H7 (cell line): ENCODE results near the gene PLCL2. TPM values are rescaled to one million over a fixed set of nuclear protein-coding genes. Genes with fewer than 3 reads are reported as not detected.
A peak's percentile ranks its signal among the peaks of the same experiment; 100 is the strongest.

Experiments
- DNase-seq: peaks from one replicate; pipeline ENCODE4 v3.0.0; 2012
- H3K27me3 ChIP-seq: 2 replicates; pipeline ENCODE4 v1.6.0; 2011; ENCODE audit warnings: mild to moderate bottlenecking, low read length; ENCODE audit not compliant: control insufficient read depth, insufficient read depth
- H3K36me3 ChIP-seq: replicated peaks from 2 replicates; pipeline ENCODE4 v1.5.1; 2011; ENCODE audit warnings: low read length; ENCODE audit not compliant: control insufficient read depth, insufficient read depth
- H3K4me3 ChIP-seq: 2 replicates; pipeline ENCODE4 v1.5.1; 2011; ENCODE audit warnings: low read depth, mild to moderate bottlenecking, control low read depth, low read length, moderate library complexity; ENCODE audit not compliant: insufficient read depth
- total RNA-seq: library from RNA; depleted of rRNA; stranded (reverse); fragments of >200 nt; shearing (Covaris generic); gene quantifications from 2 replicates; pipeline ENCODE4 v1.2.3, GENCODE V29; 2014

The PLCL2 gene
- total RNA-seq, 1 experiment from 2014 or later, result 3.3 TPM

GRCh38 chr3:16849229-16849628, 35.5 kb upstream of the PLCL2 start:
- DNase-seq, result peak; percentile 25
- Histone ChIP-seq H3K27me3 (no peaks in the 10 kb centered on the region), H3K36me3 (no peaks in the 10 kb centered on the region), H3K4me3 (no peak overlapping the region)

- Histone ChIP-seq H3K27me3 (no peaks in the 10 kb centered on the region), H3K36me3 (no peaks in the 10 kb centered on the region), H3K4me3 (no peak overlapping the region)
- DNase-seq, result no peak
Measured at GRCh38 chr3:16849795-16850194, 35.0 kb upstream of the PLCL2 start.

- Histone ChIP-seq H3K36me3 (no peaks in the 10 kb centered on the region), H3K4me3 (no peak overlapping the region), H3K27me3 (no peaks in the 10 kb centered on the region)
- no peak for DNase-seq
Measured at GRCh38 chr3:16855497-16855896, 29.3 kb upstream of the PLCL2 start.

GRCh38 chr3:16860234-16860633, 24.5 kb upstream of the PLCL2 start:
- H3K27me3 ChIP-seq, result no peaks in the 10 kb centered on the region
- DNase-seq, result no peak
- H3K4me3 ChIP-seq, result no peak overlapping the region
- no peaks in the 10 kb centered on the region for H3K36me3 ChIP-seq

- DNase-seq, result no peak
- H3K4me3 ChIP-seq, result no peak overlapping the region
- no peaks in the 10 kb centered on the region for H3K27me3 ChIP-seq
- no peaks in the 10 kb centered on the region for H3K36me3 ChIP-seq
Measured at GRCh38 chr3:16861432-16861831, 23.3 kb upstream of the PLCL2 start.

DNA sequence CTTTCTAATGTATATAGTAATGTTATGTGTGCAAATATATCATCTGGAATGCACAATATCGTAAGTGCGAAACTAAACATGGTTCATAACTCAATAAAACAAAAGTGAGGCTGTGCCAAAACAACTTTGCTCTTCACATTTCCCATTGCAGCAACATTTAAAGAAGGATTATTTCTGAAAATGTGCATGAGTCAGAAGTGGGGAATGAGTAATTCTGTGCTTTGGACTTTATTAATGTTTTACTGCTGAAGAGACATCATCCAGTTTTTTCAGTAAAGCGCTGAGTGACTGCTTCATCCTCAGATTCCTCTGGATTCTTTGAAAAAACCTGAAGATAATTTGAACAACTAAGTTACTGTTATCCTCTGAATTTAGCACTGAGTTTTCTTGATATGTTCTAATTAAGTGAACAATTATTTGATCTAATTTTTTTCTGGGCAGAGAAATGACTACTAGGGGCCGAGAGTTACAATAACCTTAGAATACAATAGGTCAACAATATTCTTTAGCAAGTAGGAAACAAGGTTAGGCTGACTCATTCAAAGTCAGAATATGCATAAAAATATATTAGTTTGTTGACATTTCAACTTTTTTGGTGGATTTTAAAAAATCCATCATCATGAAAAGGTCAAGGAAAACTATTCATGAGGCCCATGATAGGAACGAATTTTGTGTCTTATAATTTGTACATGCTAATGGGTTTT, 20.0 kb upstream of the PLCL2 start:
- no peaks in the 10 kb centered on the region for H3K27me3 ChIP-seq
- no peak for DNase-seq
- no peak overlapping the region for H3K4me3 ChIP-seq
- H3K36me3 ChIP-seq, result no peaks in the 10 kb centered on the region

GRCh38 chr3:16865335-16865734, 19.4 kb upstream of the PLCL2 start:
- H3K4me3 ChIP-seq, result no peak overlapping the region
- no peak for DNase-seq
- H3K36me3 ChIP-seq, result no peaks in the 10 kb centered on the region
- no peaks in the 10 kb centered on the region for H3K27me3 ChIP-seq

DNA sequence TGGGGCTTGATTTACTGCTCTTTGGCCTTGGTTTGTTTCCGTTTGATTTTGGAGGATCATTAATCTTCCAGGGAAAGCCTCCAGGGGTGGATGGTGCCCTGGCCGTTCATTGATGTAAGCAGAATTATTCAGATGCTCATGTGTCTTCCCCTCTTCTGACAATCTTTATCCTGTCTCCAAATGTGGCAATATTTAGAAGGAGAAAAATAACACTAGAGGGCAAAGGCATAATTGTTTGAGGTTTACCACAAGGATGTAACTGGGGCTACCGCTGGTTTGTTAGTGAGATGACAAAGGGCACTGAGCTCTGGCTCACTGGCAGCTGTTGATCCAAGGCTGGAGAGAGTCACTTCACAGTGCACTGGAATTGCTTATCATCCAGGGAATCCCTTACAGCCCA, 18.2 kb upstream of the PLCL2 start:
- DNase-seq, result no peak
- no peaks in the 10 kb centered on the region for H3K27me3 ChIP-seq
- H3K4me3 ChIP-seq, result no peak overlapping the region

GRCh38 chr3:16868513-16868912, 16.2 kb upstream of the PLCL2 start:
- no peaks in the 10 kb centered on the region for H3K27me3 ChIP-seq
- H3K36me3 ChIP-seq, result no peaks in the 10 kb centered on the region
- DNase-seq, result no peak
- H3K4me3 ChIP-seq, result no peak overlapping the region

More for the DNA sequence above, 18.2 kb upstream of the PLCL2 start:
- H3K36me3 ChIP-seq, result no peaks in the 10 kb centered on the region

- Histone ChIP-seq H3K4me3 (no peak overlapping the region), H3K36me3 (no peaks in the 10 kb centered on the region), H3K27me3 (no peaks in the 10 kb centered on the region)
- DNase-seq, result no peak
Measured at GRCh38 chr3:16869261-16870005, 15.3 kb upstream of the PLCL2 start.

- no peaks in the 10 kb centered on the region for H3K27me3 ChIP-seq
- no peak overlapping the region for H3K4me3 ChIP-seq
- no peak for DNase-seq
- no peaks in the 10 kb centered on the region for H3K36me3 ChIP-seq
Measured at GRCh38 chr3:16871915-16872842, 12.6 kb upstream of the PLCL2 start.

- no peak for DNase-seq
- 0 out of 2 replicates have a peak, but pooled peaks cover 3% of the 10 kb centered on the region for H3K27me3 ChIP-seq
- no peaks in the 10 kb centered on the region for H3K36me3 ChIP-seq
- no peak overlapping the region for H3K4me3 ChIP-seq
Measured at GRCh38 chr3:16873872-16874271, 10.9 kb upstream of the PLCL2 start.

DNA sequence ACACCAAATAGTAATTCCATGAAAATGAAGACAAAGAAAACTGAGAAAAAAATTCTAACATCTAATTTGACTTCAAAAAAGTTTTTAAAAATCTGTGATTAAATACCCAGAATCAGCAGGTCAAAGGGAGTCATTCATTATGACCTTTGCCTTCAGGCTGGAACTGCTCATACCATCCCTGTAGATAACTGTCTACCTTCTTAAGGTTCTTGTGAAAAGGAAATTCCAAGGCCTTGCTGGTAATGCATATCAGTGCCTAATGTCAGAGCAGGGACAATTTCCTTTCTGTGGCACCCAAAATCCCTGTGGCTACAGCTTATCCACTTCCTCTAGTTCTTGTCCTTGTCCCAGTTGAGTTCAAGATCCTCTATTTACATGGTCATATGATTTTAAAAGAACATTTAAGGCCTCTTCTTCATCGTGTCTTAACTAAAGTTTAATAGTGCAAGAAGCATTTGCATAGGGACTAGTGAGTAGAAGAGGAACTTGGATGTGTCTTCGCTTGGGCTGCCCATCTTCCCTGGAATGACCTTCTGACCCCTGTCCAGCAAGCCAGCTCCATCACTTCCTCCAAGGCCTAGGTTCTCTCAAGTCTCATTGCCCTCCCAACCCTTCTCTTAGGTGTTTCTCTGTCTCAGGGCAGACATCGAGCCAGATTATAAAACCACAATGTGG, 8.7 kb upstream of the PLCL2 start:
- H3K27me3 ChIP-seq, result peaks cover 6% of the 10 kb centered on the region
- no peaks in the 10 kb centered on the region for H3K36me3 ChIP-seq
- no peak for DNase-seq
- no peak overlapping the region for H3K4me3 ChIP-seq

DNA sequence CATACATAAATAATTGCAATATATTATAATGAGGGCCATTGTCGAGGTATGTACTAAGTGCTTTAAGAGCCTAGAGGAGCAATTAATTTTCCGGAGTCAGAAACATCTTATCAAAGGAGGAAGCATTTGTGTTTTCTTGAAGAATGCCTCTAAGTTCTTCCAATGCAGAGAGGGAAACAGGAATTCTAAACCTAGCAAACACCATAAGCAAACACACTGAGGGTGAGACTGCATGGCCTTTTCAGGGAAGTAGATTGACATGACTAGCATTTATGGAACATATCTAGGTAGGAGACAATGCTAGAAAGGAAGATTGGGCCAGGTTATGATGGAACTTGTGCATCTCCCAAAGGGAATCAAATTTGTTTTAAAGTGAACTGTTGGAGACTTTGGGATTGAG, 7.2 kb upstream of the PLCL2 start:
- Histone ChIP-seq H3K27me3 (peaks cover 21% of the 10 kb centered on the region), H3K4me3 (no peak overlapping the region), H3K36me3 (no peaks in the 10 kb centered on the region)
- DNase-seq, result no peak
